Body of pancreas (tissue), 4 donors: ENCODE data around the gene MVB12B. TPM values are rescaled to one million over a fixed set of nuclear protein-coding genes. Genes with fewer than 3 reads are reported as not detected.

Experiments
- ATAC-seq: fragments of 150-250 bp; one replicate; pipeline ENCODE4 v1.9.1; 2016
- DNase-seq, 4 donors: peaks; one replicate each; pipeline ENCODE4 v3.0.0-alpha.2; 2019
- H3K27ac ChIP-seq, 4 donors: fragments of 200-600 bp; sonication (generic); 1 replicate in 3 of 4; 2 replicates in 1 of 4; pipeline versions ENCODE4 v1.5.1 to v1.6.1; 2016 to 2019; ENCODE audit warnings: mild to moderate bottlenecking in 1 of 4, mixed read lengths in 1 of 4, moderate library complexity in 1 of 4
- H3K27me3 ChIP-seq, 2 donors: fragments of 200-600 bp; sonication (generic); one replicate each; pipeline ENCODE4 v1.6.0; 2016; ENCODE audit warnings: mild to moderate bottlenecking in 1 of 2
- H3K36me3 ChIP-seq, 2 donors: fragments of 200-600 bp; sonication (generic); replicated peaks in 1 of 2; 2 replicates each; pipeline ENCODE4 v1.5.1; 2016; ENCODE audit warnings: low read depth in 2 of 2; ENCODE audit not compliant: insufficient read depth in 1 of 2
- H3K4me1 ChIP-seq: fragments of 200-600 bp; sonication (generic); one replicate; pipeline ENCODE4 v1.6.0; 2016
- H3K4me3 ChIP-seq, 2 donors: fragments of 200-600 bp; sonication (generic); 1 replicate in 1 of 2; 2 replicates in 1 of 2; pipeline ENCODE4 v1.5.1; 2016 to 2019
- H3K9me3 ChIP-seq, 3 donors: fragments of 200-600 bp; sonication (generic); 1 replicate in 2 of 3; 2 replicates in 1 of 3; pipeline ENCODE4 v1.5.1; 2016
- CTCF ChIP-seq, 7 experiments: fragments of 450-650 bp in 4 of 7; fragments of 200-600 bp in 3 of 7; sonication (generic) in 3 of 7; IDR thresholded peaks; one replicate each; pipeline ENCODE4 v1.5.1; 2016 to 2019; ENCODE audit warnings: antibody characterized with exemption in 7 of 7
- POLR2A ChIP-seq, 3 donors: fragments of 450-650 bp; IDR thresholded peaks; one replicate each; pipeline ENCODE4 v1.6.1; 2016; ENCODE audit warnings: antibody characterized with exemption in 3 of 3, mild to moderate bottlenecking in 2 of 3
- WGBS, 2 donors: methylation state at CpG; one replicate each; pipeline ENCODE4 v1.1.5; 2017; 5-methylcytosine and 5-hydroxymethylcytosine counted together
- intact Hi-C: fragments of 100-400 bp; cut with DNase I; formaldehyde crosslinking; loops from one replicate; pipeline ENCODE4 v1.15.1; 2023
- total RNA-seq, 2 donors: library from RNA; depleted of rRNA; stranded (reverse); fragments of >200 nt; gene quantifications; one replicate each; pipeline ENCODE4 v1.1.0, GENCODE V29; 2016

Gene MVB12B
- total RNA-seq, 2 donors from 2014 or later: 5.2 to 9.9 TPM

GRCh38 chr9:126532951-126533925, 206.6 kb downstream of the MVB12B start:
- WGBS, 2 donors: 63 to 64% methylated on average over 20 to 24 of the region's 24 CpGs
- ATAC-seq: no peak
- no peak for DNase-seq
- intact Hi-C loops: no loop called here
- H3K4me1 ChIP-seq: no peaks in the 10 kb centered on the region
- TF ChIP-seq POLR2A (IDR thresholded peaks at IDR 0.05) (no peak), CTCF (IDR thresholded peaks at IDR 0.05) (no peak)
- no peak overlapping the region for H3K27ac ChIP-seq
- no peaks in the 10 kb centered on the region for H3K36me3 ChIP-seq
- H3K9me3 ChIP-seq: no peaks in the 10 kb centered on the region
- no peaks in the 10 kb centered on the region for H3K27me3 ChIP-seq
- H3K4me3 ChIP-seq: no peak overlapping the region

- ATAC-seq (no peak), DNase-seq (no peak)
- Histone ChIP-seq H3K27me3 (no peaks in the 10 kb centered on the region), H3K36me3 (no peaks in the 10 kb centered on the region), H3K4me1 (no peaks in the 10 kb centered on the region), H3K9me3 (no peaks in the 10 kb centered on the region), H3K27ac (no peak overlapping the region), H3K4me3 (no peak overlapping the region)
- intact Hi-C loops: no loop called here
- TF ChIP-seq POLR2A (IDR thresholded peaks at IDR 0.05) (no peak), CTCF (IDR thresholded peaks at IDR 0.05) (no peak)
- 53 to 65% methylated on average over 10 to 15 of the region's 15 CpGs for WGBS, 2 donors
Observed at GRCh38 chr9:126533926-126534310, 207.3 kb downstream of the MVB12B start.

GRCh38 chr9:126534431-126535186, 208.0 kb downstream of the MVB12B start:
- no peak for TF ChIP-seq POLR2A (IDR thresholded peaks at IDR 0.05)
- TF ChIP-seq CTCF (IDR thresholded peaks at IDR 0.05): no peak
- Histone ChIP-seq H3K27ac (no peak overlapping the region), H3K27me3 (no peaks in the 10 kb centered on the region), H3K4me3 (no peak overlapping the region), H3K4me1 (no peaks in the 10 kb centered on the region), H3K36me3 (no peaks in the 10 kb centered on the region), H3K9me3 (no peaks in the 10 kb centered on the region)
- no peak for DNase-seq
- intact Hi-C loops: no loop called here
- ATAC-seq: no peak
- 42 to 46% methylated on average over 23 of the region's 23 CpGs for WGBS, 2 donors

GRCh38 chr9:126536131-126536530, 209.5 kb downstream of the MVB12B start:
- ATAC-seq (no peak), DNase-seq (no peak)
- WGBS, 2 donors: 66 to 78% methylated on average over 7 of the region's 7 CpGs
- TF ChIP-seq CTCF (IDR thresholded peaks at IDR 0.05) (no peak), POLR2A (IDR thresholded peaks at IDR 0.05) (no peak)
- Histone ChIP-seq H3K36me3 (no peaks in the 10 kb centered on the region), H3K27ac (no peak overlapping the region), H3K27me3 (no peaks in the 10 kb centered on the region), H3K4me1 (no peaks in the 10 kb centered on the region), H3K4me3 (no peak overlapping the region), H3K9me3 (no peaks in the 10 kb centered on the region)
- intact Hi-C loops: no loop called here
